ENCODE results near the gene MBD3L1.

DNA sequence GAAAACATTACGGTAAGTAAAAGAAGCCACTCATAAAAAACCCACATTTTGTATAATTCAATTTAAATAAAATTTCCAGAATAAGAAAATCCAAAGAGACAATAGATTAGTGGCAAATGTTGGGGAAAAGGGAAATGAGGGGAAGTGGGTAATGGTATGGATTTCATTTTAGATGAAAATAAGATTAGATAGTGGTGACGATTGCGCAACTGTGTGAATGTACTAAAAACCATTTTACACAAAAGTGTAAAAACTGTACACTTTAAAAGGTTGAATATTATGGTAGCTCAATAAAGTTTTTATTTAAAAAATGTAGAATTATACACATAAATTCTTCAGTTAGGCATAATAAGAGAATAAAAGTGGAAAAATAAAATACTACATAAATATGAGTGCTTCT is 3.7 kb downstream of the MBD3L1 start:
- TF ChIP-seq, protein P1, sequence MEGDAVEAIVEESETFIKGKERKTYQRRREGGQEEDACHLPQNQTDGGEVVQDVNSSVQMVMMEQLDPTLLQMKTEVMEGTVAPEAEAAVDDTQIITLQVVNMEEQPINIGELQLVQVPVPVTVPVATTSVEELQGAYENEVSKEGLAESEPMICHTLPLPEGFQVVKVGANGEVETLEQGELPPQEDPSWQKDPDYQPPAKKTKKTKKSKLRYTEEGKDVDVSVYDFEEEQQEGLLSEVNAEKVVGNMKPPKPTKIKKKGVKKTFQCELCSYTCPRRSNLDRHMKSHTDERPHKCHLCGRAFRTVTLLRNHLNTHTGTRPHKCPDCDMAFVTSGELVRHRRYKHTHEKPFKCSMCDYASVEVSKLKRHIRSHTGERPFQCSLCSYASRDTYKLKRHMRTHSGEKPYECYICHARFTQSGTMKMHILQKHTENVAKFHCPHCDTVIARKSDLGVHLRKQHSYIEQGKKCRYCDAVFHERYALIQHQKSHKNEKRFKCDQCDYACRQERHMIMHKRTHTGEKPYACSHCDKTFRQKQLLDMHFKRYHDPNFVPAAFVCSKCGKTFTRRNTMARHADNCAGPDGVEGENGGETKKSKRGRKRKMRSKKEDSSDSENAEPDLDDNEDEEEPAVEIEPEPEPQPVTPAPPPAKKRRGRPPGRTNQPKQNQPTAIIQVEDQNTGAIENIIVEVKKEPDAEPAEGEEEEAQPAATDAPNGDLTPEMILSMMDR (conservative IDR thresholded peaks at IDR 0.05; ENCODE audit: low read length), result no peak
- no peak for TF ChIP-seq EZH2phosphoT487 (IDR thresholded peaks at IDR 0.05; ENCODE audit: borderline replicate concordance, low read depth, low read length)
